Skeletal muscle satellite cell (primary cell): Measurements from ENCODE around the gene TNFRSF6B.
"Not testable (repeated sequence)": the region's sequence is repeated elsewhere in the genome, so short reads cannot be mapped to it uniquely, and the experiment has no call there.

Experiments
- H3K27me3 ChIP-seq: 2 replicates; pipeline ENCODE4 v1.7.0; 2013; ENCODE audit warnings: low read length; ENCODE audit not compliant: control insufficient read depth, insufficient read depth
- H3K36me3 ChIP-seq: 2 replicates; pipeline ENCODE4 v1.7.0; 2013; ENCODE audit warnings: mild to moderate bottlenecking, control low read depth, low read length; ENCODE audit not compliant: insufficient read depth
- H3K4me1 ChIP-seq: 2 replicates; pipeline ENCODE4 v1.7.0; 2013; ENCODE audit warnings: low read length; ENCODE audit not compliant: control insufficient read depth, insufficient read depth
- H3K4me2 ChIP-seq: 2 replicates; pipeline ENCODE4 v1.7.0; 2013; ENCODE audit warnings: mild to moderate bottlenecking, low read length
- H3K4me3 ChIP-seq: 2 replicates; pipeline ENCODE4 v1.7.0; 2013; ENCODE audit warnings: low read length
- H3K9ac ChIP-seq: 2 replicates; pipeline ENCODE4 v1.7.0; 2013; ENCODE audit warnings: mild to moderate bottlenecking, low read depth, low read length, moderate library complexity
- H3K9me3 ChIP-seq: replicated peaks from 2 replicates; pipeline ENCODE4 v1.7.0; 2013; ENCODE audit warnings: mild to moderate bottlenecking, control low read depth, low read length

Gene TNFRSF6B

DNA sequence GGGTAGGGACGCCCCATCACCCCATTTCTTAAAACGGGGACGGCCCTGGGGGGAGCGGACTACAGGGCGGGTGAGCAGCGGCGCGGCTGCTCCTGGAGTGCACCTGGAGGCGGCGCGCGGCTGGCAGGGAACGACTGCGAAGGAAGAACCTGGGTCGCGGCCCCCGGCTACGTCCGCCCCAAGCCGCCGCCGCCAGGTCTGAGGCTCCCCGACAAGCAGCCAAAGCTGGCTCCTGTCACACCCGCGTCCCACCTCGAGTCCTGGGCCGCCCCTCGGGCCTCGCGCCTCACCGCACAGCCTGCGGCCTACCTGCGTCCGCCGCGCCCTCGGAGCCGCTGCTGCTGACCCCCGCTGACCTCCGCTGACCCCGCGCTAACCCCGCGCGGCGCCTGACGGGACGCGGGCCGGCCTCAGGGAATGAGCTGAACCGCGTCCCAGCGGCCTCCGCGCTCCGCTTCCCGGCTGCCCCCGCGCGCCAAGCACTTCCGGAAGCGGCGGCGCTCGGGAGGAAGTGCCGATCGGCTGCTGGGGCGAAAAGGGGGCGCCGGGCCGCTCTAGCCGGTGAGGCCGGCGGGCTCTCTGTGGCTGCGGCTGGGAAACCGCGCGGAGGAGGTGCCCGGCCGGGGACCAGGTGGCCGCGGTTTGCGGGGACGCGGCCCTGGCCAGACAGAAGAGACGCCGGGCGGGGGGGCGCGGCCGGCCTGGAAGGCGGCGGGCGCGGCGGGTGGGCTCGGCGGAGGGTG is 11.3 kb downstream of the TNFRSF6B start, which contains the start of the genes ARFRP1 and ZGPAT:
ARFRP1 (minus strand) TSS at position 419 of the 743 bp plus-strand sequence. CDS start 885 bp downstream, outside the sequence.
ZGPAT (plus strand) TSS at position 482 of the 743 bp plus-strand sequence. CDS start 542 bp downstream, outside the sequence.
- no peaks in the 10 kb centered on the region for H3K27me3 ChIP-seq
- peaks cover 63% of the 10 kb centered on the region for H3K36me3 ChIP-seq
- H3K9ac ChIP-seq: peak within 1 kb of the TSS; percentile 98
- H3K4me3 ChIP-seq: peak within 1 kb of the TSS; percentile 97
- no peaks in the 10 kb centered on the region for H3K9me3 ChIP-seq
- H3K4me1 ChIP-seq: peaks cover 22% of the 10 kb centered on the region
- H3K4me2 ChIP-seq: peak within 1 kb of the TSS; percentile 91

DNA sequence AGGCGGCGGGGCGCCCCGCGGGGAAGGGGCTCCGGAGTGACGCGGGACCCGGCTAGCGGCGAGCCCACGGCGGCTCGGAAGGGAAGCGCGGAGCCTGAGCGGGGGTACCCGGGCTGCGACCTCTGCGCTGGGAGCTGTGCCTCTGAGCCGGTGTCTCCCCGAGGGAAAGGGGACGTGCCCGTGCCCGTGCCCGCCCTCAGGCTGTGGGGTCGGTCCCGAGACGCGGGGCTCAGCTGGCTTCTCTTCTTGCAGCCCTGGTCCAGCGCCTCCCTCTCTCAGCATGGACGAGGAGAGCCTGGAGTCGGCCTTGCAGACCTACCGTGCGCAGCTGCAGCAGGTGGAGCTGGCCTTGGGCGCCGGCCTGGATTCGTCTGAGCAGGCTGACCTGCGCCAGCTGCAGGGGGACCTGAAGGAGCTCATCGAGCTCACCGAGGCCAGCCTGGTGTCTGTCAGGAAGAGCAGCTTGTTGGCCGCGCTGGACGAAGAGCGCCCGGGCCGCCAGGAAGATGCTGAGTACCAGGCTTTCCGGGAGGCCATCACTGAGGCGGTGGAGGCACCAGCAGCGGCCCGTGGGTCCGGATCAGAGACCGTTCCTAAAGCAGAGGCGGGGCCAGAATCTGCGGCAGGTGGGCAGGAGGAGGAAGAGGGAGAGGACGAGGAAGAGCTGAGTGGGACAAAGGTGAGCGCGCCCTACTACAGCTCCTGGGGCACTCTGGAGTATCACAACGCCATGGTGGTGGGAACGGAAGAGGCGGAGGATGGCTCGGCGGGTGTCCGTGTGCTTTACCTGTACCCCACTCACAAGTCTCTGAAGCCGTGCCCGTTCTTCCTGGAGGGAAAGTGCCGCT is 12.1 kb downstream of the TNFRSF6B start:
- Histone ChIP-seq H3K36me3 (peaks cover 63% of the 10 kb centered on the region), H3K4me2 (peak overlapping the region; percentile 91), H3K9ac (peak overlapping the region; percentile 98), H3K9me3 (no peaks in the 10 kb centered on the region), H3K4me3 (peak overlapping the region; percentile 97), H3K4me1 (peaks cover 22% of the 10 kb centered on the region), H3K27me3 (no peaks in the 10 kb centered on the region)

DNA sequence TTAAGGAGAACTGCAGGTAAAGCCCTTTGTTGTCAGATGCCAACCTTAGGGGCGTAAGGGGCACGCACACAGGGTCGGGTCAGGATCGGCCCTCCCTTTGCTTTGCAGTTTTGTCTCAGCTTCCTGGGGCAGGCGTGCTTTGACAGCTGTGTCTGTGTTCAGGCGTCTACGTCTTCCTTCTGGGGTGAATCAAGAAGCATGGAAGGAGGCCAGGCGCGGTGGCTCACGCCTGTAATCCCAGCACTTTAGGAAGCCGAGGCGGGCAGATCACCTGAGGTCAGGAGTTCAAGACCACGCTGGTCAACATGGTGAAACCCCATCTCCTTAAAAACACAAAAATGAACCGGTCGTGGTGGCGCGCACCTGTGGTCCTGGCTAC is 12.7 kb downstream of the TNFRSF6B start:
- Histone ChIP-seq H3K9ac (peak overlapping the region; percentile 98), H3K4me3 (peak overlapping the region; percentile 97), H3K4me2 (peak overlapping the region; percentile 91), H3K4me1 (peaks cover 22% of the 10 kb centered on the region), H3K36me3 (peaks cover 60% of the 10 kb centered on the region), H3K9me3 (no peaks in the 10 kb centered on the region), H3K27me3 (no peaks in the 10 kb centered on the region)

DNA sequence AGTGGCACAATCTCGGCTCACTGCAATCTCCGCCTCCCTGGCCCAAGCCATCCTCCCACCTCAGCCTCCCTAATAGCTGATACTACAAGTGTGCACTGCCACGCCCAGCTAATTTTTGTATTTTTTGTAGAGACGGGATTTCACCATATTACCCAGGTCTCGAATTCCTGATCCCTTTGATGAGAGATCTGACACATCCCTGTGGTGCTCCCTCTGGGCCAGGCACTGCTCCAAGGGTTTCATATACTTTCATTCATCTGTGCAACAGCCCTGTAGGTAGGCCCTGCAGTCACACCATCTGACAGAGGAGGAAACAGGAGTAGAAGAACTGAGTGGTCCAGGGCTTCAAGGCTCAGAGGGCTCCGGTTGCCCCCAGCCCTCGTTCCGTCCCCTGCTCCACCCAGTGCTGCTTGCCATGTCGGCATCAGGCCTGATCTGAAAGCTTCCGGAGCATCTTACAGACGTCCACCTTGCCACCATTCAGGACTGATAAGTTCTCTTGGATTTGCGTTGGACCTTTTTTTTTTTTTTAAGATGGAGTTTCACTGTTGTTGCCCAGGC is 14.7 kb downstream of the TNFRSF6B start:
- Histone ChIP-seq H3K4me1 (peaks cover 18% of the 10 kb centered on the region), H3K27me3 (no peaks in the 10 kb centered on the region), H3K9me3 (no peaks in the 10 kb centered on the region), H3K4me2 (no peak overlapping the region), H3K36me3 (peaks cover 50% of the 10 kb centered on the region), H3K9ac (no peak overlapping the region), H3K4me3 (no peak overlapping the region)

DNA sequence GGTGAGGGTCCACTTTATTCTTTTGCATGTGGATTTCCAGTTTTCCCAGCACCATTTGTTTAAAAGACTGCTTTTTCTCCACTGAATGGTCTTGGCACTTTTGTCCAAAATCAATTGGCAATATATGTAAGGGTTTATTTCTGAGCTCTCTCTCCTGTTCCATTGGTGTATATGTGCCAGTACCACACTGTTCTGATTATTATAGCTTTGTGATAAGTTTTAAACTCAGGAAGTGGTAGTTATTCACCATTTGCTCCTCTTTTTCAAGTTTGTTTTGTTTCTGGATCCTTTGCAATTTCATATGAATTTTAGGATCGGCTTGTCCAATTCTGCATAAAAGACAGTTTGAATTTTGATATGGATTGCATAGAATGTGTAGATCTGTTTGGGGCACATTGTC is 15.7 kb downstream of the TNFRSF6B start:
- no peak overlapping the region for H3K4me3 ChIP-seq
- no peaks in the 10 kb centered on the region for H3K9me3 ChIP-seq
- peaks cover 44% of the 10 kb centered on the region for H3K36me3 ChIP-seq

DNA sequence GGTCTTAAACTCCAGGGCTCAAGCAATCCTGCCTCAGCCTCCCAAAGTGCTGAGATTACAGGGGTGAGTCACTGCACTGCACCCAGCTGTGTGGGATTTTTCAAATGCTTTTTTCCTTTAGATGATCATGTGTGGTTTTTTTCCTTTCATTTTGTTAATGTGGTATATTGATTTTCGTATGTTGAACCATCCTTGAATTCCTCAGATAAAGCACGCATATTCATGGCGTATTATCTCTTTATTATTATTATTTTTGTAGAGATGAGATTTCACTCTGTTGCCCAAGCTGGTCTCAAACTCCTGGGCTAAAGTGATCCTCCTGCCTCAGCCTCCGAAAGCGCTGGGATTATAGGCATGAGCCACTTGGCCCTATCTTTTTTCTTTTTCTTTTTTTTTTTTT is 18.4 kb downstream of the TNFRSF6B start:
- Histone ChIP-seq H3K27me3 (no peaks in the 10 kb centered on the region), H3K4me3 (no peak overlapping the region), H3K9me3 (peaks cover 5% of the 10 kb centered on the region), H3K9ac (no peak overlapping the region), H3K36me3 (peaks cover 53% of the 10 kb centered on the region), H3K4me2 (no peak overlapping the region), H3K4me1 (no peaks in the 10 kb centered on the region)

More for the DNA sequence above, 15.7 kb downstream of the TNFRSF6B start:
- Histone ChIP-seq H3K27me3 (no peaks in the 10 kb centered on the region), H3K9ac (no peak overlapping the region), H3K4me1 (peaks cover 9% of the 10 kb centered on the region), H3K4me2 (no peak overlapping the region)

DNA sequence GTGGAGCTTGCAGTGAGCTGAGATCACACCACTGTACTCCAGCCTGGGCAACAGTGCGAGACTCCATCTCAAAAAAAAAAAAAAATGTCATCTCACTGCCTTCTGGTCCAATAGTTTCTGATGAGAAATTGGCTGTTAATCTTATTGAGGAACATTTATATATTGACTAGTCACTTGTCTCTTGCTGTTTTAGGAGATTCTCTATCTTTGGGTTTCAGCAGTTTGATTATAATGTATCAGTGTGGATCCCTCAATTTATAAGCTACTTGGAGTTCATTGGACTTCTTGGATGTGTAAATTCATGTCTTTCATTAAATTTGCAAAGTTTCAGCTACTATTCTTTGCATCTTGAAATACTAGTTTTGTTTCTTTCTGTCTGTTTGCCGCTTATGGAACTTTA is 22.5 kb downstream of the TNFRSF6B start:
- Histone ChIP-seq H3K9ac (no peak overlapping the region), H3K4me1 (no peaks in the 10 kb centered on the region), H3K4me3 (no peak overlapping the region), H3K27me3 (no peaks in the 10 kb centered on the region), H3K9me3 (peaks cover 5% of the 10 kb centered on the region), H3K4me2 (no peak overlapping the region), H3K36me3 (peaks cover 35% of the 10 kb centered on the region)

DNA sequence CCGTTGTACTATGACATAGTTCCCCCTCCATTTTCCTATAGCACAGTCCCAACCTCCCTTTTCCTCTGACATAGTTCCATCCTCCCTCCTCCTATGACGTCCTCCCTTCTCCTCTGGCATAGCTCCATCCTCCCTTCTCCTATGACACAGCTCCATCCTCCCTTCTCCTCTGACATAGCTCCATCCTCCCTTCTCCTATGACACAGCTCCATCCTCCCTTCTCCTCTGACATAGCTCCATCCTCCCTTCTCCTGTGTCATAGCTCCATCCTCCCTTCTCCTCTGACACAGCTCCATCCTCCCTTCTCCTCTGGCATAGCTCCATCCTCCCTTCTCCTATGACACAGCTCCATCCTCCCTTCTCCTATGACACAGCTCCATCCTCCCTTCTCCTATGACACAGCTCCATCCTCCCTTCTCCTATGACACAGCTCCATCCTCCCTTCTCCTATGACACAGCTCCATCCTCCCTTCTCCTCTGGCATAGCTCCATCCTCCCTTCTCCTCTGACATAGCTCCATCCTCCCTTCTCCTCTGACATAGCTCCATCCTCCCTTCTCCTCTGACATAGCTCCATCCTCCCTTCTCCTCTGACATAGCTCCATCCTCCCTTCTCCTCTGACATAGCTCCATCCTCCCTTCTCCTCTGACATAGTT is 26.6 kb downstream of the TNFRSF6B start:
- H3K4me3 ChIP-seq, H3K9me3 ChIP-seq, H3K4me1 ChIP-seq, H3K4me2 ChIP-seq, H3K9ac ChIP-seq, H3K27me3 ChIP-seq: not testable (repeated sequence)
- H3K36me3 ChIP-seq: peaks cover 22% of the 10 kb centered on the region

DNA sequence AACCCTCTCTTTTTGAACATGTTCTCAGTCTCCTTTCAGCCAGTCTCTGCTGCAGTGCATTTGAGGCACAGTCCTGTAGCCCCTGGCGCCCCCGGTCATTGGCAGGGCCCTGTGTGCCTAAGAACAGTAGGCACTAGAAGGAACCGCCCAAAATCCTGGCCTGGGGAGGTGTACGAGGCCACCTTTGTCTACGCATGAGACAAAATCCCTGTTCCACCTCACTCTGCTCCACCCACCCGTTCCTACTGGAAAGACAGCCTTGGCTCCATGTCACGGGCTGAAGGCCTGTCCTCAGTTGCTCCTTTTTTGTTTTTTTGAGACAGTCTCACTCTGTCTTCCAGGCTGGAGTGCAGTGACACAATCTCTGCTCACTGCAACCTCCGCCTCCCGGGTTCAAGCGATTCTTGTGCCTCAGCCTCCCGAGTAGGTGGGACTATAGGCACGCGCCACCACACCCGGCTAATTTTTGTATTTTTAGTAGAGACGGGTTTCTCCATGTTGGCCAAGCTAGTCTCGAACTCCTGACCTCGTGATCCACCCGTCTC is 33.8 kb downstream of the TNFRSF6B start:
- not testable (repeated sequence) for H3K9me3 ChIP-seq, H3K4me2 ChIP-seq, H3K4me3 ChIP-seq, H3K9ac ChIP-seq, H3K27me3 ChIP-seq, H3K4me1 ChIP-seq
- H3K36me3 ChIP-seq: peaks cover 30% of the 10 kb centered on the region

DNA sequence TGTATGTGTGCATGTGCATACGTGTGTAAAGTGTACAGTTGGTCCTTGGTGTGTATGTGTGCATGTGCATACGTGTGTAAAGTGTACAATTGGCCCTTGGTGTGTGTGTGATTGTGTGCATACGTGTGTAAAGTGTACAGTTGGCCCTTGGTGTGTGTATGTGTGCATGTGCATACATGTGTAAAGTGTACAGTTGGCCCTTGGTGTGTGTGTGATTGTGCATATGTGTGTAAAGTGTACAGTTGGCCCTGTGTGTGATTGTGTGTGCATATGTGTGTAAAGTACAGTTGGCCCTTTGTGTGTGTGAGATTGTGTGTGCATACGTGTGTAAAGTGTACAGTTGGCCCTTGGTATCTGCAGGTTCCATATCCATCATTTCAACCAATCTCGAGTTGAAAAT is 35.0 kb downstream of the TNFRSF6B start:
- H3K4me3 ChIP-seq: no peak overlapping the region
- no peaks in the 10 kb centered on the region for H3K4me1 ChIP-seq
- no peak overlapping the region for H3K4me2 ChIP-seq
- peaks cover 35% of the 10 kb centered on the region for H3K36me3 ChIP-seq
- no peaks in the 10 kb centered on the region for H3K27me3 ChIP-seq
- H3K9me3 ChIP-seq: no peaks in the 10 kb centered on the region
- H3K9ac ChIP-seq: no peak overlapping the region
